K562 (cell line): ENCODE measurements around the gene TBL2. TPM values are rescaled to one million over a fixed set of nuclear protein-coding genes. Genes with fewer than 3 reads are reported as not detected.
A peak's percentile ranks its signal among the peaks of the same experiment; 100 is the strongest.

Source experiments
- GATA2 ChIP-seq: sonication (generic); formaldehyde crosslinking; IDR thresholded peaks from 2 replicates; pipeline ENCODE4 v1.4.0; 2020; ENCODE audit warnings: mild to moderate bottlenecking, missing genetic modification reagents
- GATAD2A ChIP-seq: fragments of 450-650 bp; IDR thresholded peaks from 2 replicates; pipeline ENCODE4 v1.6.1; 2017
- HEY1 ChIP-seq: fragments of 250-450 bp; sonication (Bioruptor Pico); IDR thresholded peaks from 2 replicates; pipeline ENCODE4 v1.5.0; 2020; ENCODE audit warnings: mild to moderate bottlenecking, moderate library complexity, borderline replicate concordance
- HOXB6 ChIP-seq: fragments of 250-450 bp; sonication (Bioruptor Pico); IDR thresholded peaks from 2 replicates; pipeline ENCODE4 v1.5.1; 2022; ENCODE audit warnings: mild to moderate bottlenecking, borderline replicate concordance
- MEF2A ChIP-seq: IDR thresholded peaks from 2 replicates; pipeline ENCODE4 v1.6.1; 2011; ENCODE audit warnings: low read depth, mild to moderate bottlenecking, low read length, moderate library complexity; ENCODE audit not compliant: control insufficient read depth
- NBN ChIP-seq: fragments of 450-650 bp; IDR thresholded peaks from 2 replicates; pipeline ENCODE4 v1.6.1; 2016; ENCODE audit warnings: low read depth, mild to moderate bottlenecking
- PHB ChIP-seq: fragments of 250-450 bp; sonication (Bioruptor Pico); IDR thresholded peaks from 2 replicates; pipeline ENCODE4 v1.5.0; 2021
- PTRF ChIP-seq: fragments of 450-650 bp; IDR thresholded peaks from 2 replicates; pipeline ENCODE4 v1.6.1; 2016; ENCODE audit warnings: mild to moderate bottlenecking, missing genetic modification characterization, missing compliant biosample characterization
- PYGO2 ChIP-seq: fragments of 450-650 bp; IDR thresholded peaks from 2 replicates; pipeline ENCODE4 v1.6.1; 2016; ENCODE audit warnings: mild to moderate bottlenecking, missing genetic modification characterization, moderate library complexity, missing compliant biosample characterization
- TCF3 ChIP-seq: sonication (generic); formaldehyde crosslinking; IDR thresholded peaks from 2 replicates; pipeline ENCODE4 v1.4.0; 2020; ENCODE audit warnings: mild to moderate bottlenecking, missing genetic modification reagents
- TEAD1 ChIP-seq, 2 experiments: fragments of 450-650 bp in 1 of 2; sonication (generic) in 1 of 2; formaldehyde crosslinking; IDR thresholded peaks; 2 replicates each; pipeline versions ENCODE4 v1.4.0 to v1.8.0; 2020 to 2022; ENCODE audit warnings: mild to moderate bottlenecking in 2 of 2, missing genetic modification reagents in 1 of 2
- TOE1 ChIP-seq, 2 experiments: fragments of 450-650 bp in 1 of 2; sonication (generic) in 1 of 2; formaldehyde crosslinking in 1 of 2; IDR thresholded peaks; 2 replicates each; pipeline versions ENCODE4 v1.7.1 to v1.8.0; 2016 to 2022; ENCODE audit warnings: borderline replicate concordance in 2 of 2, mild to moderate bottlenecking in 2 of 2, antibody characterized with exemption in 1 of 2, inconsistent platforms in 1 of 2, low read depth in 1 of 2, missing genetic modification reagents in 1 of 2, moderate library complexity in 1 of 2
- ZNF395 ChIP-seq: fragments of 200-800 bp; sonication (Bioruptor generic); IDR thresholded peaks from 2 replicates; pipeline ENCODE4 v1.6.1; 2017; ENCODE audit warnings: missing genetic modification characterization, missing compliant biosample characterization
- ZNF431 ChIP-seq: sonication (generic); formaldehyde crosslinking; IDR thresholded peaks from 2 replicates; pipeline ENCODE4 v1.8.0; 2022; ENCODE audit warnings: mild to moderate bottlenecking, missing genetic modification reagents
- polyA plus RNA-seq, 8 experiments: library from polyadenylated mRNA; depleted of rRNA in 4 of 8; stranded (reverse) in 5 of 8; unstranded in 3 of 8; fragments of >200 nt; fragmentation: Nextera tagmentation in 2 of 8; fragmentation: Illumina TruSeq in 1 of 8; extraction: Ambion mirVana in 2 of 8; extraction: Trizol in 1 of 8; gene quantifications; 2 replicates each; pipeline versions ENCODE4 v1.2.1 to v1.2.3, GENCODE V29; 2011 to 2014; ENCODE audit warnings: inconsistent platforms in 1 of 8, missing spikeins in 1 of 8
- total RNA-seq, 7 experiments: library from RNA; depleted of rRNA in 6 of 7; stranded (reverse); fragments of >200 nt in 6 of 7; fragmentation: Illumina TruSeq in 2 of 7; extraction: Trizol in 2 of 7; gene quantifications; 2 replicates each; pipeline versions ENCODE4 v1.2.1 to v1.2.3, GENCODE V29; 2011 to 2021; ENCODE audit warnings: low replicate concordance in 1 of 7
- TF ChIP-seq, protein P1 (sequence below): fragments of 200-400 bp; formaldehyde crosslinking; IDR thresholded peaks from 2 replicates; pipeline ENCODE4 v1.6.1; 2017; ENCODE audit warnings: mild to moderate bottlenecking, low read depth, low read length, moderate library complexity
- TF ChIP-seq, protein P2 (sequence below): fragments of 450-650 bp; formaldehyde crosslinking; IDR thresholded peaks from 2 replicates; pipeline ENCODE4 v1.4.0; 2020; ENCODE audit warnings: mild to moderate bottlenecking, moderate library complexity
- TF ChIP-seq, protein P3 (sequence below), 2 experiments: IDR thresholded peaks; 2 replicates each; pipeline ENCODE4 v1.6.1; 2012; ENCODE audit warnings: improper control_type of control experiment in 2 of 2, low read depth in 2 of 2, low read length in 2 of 2, borderline replicate concordance in 1 of 2

TBL2 gene
- total and polyA plus RNA-seq, 9 of the 15 experiments (the other 6 are each of a cell fraction or from before 2014, with no cell fraction given): 2.5 to 123 (median 49.2) TPM

- peak; percentile 43; the same call in 1 of the 2 replicates for TF ChIP-seq GATAD2A
- TF ChIP-seq PYGO2 (tag): no peak
- no peak for TF ChIP-seq PTRF (tag)
- TF ChIP-seq, protein P1, sequence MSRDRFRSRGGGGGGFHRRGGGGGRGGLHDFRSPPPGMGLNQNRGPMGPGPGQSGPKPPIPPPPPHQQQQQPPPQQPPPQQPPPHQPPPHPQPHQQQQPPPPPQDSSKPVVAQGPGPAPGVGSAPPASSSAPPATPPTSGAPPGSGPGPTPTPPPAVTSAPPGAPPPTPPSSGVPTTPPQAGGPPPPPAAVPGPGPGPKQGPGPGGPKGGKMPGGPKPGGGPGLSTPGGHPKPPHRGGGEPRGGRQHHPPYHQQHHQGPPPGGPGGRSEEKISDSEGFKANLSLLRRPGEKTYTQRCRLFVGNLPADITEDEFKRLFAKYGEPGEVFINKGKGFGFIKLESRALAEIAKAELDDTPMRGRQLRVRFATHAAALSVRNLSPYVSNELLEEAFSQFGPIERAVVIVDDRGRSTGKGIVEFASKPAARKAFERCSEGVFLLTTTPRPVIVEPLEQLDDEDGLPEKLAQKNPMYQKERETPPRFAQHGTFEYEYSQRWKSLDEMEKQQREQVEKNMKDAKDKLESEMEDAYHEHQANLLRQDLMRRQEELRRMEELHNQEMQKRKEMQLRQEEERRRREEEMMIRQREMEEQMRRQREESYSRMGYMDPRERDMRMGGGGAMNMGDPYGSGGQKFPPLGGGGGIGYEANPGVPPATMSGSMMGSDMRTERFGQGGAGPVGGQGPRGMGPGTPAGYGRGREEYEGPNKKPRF: no peak
- no peak for TF ChIP-seq GATA2 (CRISPR knock-in tag)
- TF ChIP-seq NBN: no peak; the same call in 1 of the 2 replicates
- TF ChIP-seq ZNF395: peak; percentile 94
- peak; percentile 92 for TF ChIP-seq TOE1 (IDR thresholded peaks at IDR 0.05; ENCODE audit: borderline replicate concordance)
- TF ChIP-seq TOE1 (CRISPR knock-in tag; IDR thresholded peaks at IDR 0.05; ENCODE audit: borderline replicate concordance, low read depth): no peak
- TF ChIP-seq MEF2A: no peak
- no peak for TF ChIP-seq HEY1
- TF ChIP-seq, protein P2, sequence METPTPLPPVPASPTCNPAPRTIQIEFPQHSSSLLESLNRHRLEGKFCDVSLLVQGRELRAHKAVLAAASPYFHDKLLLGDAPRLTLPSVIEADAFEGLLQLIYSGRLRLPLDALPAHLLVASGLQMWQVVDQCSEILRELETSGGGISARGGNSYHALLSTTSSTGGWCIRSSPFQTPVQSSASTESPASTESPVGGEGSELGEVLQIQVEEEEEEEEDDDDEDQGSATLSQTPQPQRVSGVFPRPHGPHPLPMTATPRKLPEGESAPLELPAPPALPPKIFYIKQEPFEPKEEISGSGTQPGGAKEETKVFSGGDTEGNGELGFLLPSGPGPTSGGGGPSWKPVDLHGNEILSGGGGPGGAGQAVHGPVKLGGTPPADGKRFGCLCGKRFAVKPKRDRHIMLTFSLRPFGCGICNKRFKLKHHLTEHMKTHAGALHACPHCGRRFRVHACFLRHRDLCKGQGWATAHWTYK (CRISPR knock-in tag): peak; percentile 76; the same call in 1 of the 2 replicates
- TF ChIP-seq ZNF431: 0 out of 2 replicates have a peak, but pooled peaks have one; percentile 68
- no peak; the same call in 1 of the 2 replicates for TF ChIP-seq TCF3 (CRISPR knock-in tag)
- TF ChIP-seq HOXB6: no peak
- peak in 1 of 2 experiments; percentile 71; a peak in 1 of 4 replicates for TF ChIP-seq TEAD1 (CRISPR knock-in tag; IDR thresholded peaks at IDR 0.05)
- TF ChIP-seq PHB (CRISPR knock-in tag): no peak
- TF ChIP-seq, protein P3, sequence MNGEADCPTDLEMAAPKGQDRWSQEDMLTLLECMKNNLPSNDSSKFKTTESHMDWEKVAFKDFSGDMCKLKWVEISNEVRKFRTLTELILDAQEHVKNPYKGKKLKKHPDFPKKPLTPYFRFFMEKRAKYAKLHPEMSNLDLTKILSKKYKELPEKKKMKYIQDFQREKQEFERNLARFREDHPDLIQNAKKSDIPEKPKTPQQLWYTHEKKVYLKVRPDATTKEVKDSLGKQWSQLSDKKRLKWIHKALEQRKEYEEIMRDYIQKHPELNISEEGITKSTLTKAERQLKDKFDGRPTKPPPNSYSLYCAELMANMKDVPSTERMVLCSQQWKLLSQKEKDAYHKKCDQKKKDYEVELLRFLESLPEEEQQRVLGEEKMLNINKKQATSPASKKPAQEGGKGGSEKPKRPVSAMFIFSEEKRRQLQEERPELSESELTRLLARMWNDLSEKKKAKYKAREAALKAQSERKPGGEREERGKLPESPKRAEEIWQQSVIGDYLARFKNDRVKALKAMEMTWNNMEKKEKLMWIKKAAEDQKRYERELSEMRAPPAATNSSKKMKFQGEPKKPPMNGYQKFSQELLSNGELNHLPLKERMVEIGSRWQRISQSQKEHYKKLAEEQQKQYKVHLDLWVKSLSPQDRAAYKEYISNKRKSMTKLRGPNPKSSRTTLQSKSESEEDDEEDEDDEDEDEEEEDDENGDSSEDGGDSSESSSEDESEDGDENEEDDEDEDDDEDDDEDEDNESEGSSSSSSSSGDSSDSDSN (IDR thresholded peaks at IDR 0.05; ENCODE audit: borderline replicate concordance in 1 of 2, low read depth in 2 of 2, low read length in 2 of 2): peak; percentile 49 to 64; a peak in 1 of 4 replicates
Measured at GRCh38 chr7:73522105-73522872, 56.1 kb downstream of the TBL2 start, which contains the start of gene BAZ1B (continued).
